Activated naive CD4-positive, alpha-beta T cell treated with anti-CD3 and anti-CD28 coated beads, Interleukin-2, amount 50 U/mL, for 16 hours (primary cell): Measurements from ENCODE around the gene TMOD2.
A peak's percentile ranks its signal among the peaks of the same experiment; 100 is the strongest.

Experiments
- DNase-seq: peaks from one replicate; pipeline ENCODE4 v3.0.0-alpha.2; 2020

The TMOD2 gene

DNA sequence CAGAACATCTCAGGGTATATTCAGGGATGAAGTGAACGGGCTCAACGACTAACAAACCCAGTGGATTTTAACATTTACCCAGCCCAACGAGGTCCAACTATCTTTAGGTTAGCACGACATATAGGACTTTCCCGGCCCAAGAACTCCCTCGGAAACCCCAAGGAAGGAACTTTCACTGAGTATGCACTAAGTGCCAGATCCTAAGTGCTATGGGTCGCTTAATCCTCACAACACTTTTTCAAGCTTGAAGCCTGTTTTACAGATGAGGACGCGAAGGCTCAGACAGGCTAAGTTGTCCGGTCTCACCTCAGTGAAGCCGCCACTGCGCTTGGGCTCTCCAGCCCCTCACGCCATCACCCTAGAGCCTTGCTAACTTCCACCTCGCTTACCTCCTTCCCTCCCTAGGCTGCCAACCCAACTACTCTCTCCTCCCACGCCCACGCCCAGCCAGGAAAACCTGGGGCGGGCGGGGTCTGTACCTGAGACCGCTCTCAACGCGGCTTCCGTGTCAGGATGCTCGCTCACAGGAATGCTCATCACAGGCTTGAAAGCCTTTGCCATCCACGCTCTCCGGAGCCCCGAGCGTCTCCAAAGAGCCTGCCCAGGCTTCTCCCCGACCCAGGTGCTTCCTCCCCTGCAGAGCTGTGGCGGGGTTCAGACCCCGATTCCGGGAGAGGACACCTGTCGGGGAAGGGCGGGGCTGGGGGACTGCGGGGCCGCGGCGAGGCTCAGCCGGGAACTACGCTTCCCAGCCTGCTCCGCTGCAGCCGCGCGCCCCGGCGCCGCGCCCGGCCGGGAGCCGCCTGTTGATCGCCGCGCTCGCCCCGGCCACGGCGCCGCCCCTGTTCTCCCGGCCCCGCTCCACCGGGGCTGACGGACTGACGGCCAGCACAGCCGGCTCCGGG, at the start of gene TMOD2:
Gene TMOD2, plus strand, starts transcription at position 806 of the 905 bp plus-strand sequence. CDS start 14,845 bp downstream, outside the sequence.
- DNase-seq: peak; percentile 58

DNA sequence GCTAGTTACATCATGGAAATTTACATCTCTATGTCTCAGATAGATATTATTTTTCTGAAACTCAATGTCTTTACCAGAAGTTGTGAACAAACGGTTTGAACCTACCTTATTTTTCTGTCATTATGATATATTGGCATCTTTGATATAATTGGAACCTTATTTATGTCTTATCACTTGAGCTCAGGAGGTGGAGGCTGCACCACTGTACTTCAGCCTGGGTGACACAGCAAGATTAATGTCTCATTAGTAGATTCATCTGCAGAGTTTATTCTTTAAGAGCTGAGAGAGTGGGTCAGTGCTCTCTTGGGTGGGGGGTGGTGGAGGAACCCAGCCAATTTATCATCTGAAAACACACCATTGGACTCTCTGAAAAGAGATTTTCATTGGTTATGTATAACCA, 48.7 kb upstream of the TMOD2 start:
- no peak for DNase-seq

DNA sequence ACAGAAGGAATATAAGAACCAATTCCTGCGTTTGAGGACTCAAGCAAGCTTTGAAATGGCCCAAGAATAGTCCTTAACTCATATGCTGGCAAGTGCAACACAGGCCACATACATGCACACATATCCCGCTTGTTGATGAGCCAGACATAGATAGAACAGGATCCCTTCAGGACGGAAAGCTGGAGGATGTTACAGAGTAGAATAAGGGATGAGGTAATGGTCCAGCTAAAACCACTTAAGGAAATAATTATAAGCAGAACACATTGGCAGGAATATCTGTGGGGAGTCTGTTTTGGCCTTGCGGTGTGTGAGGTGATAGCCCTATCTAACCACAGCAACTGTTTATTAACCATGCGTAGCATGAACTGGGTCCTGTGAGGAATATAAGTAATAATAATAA, 45.1 kb upstream of the TMOD2 start:
- no peak for DNase-seq

GRCh38 chr15:51706926-51707608, 44.3 kb upstream of the TMOD2 start:
- no peak for DNase-seq

GRCh38 chr15:51708013-51708412, 43.4 kb upstream of the TMOD2 start:
- no peak for DNase-seq

DNA sequence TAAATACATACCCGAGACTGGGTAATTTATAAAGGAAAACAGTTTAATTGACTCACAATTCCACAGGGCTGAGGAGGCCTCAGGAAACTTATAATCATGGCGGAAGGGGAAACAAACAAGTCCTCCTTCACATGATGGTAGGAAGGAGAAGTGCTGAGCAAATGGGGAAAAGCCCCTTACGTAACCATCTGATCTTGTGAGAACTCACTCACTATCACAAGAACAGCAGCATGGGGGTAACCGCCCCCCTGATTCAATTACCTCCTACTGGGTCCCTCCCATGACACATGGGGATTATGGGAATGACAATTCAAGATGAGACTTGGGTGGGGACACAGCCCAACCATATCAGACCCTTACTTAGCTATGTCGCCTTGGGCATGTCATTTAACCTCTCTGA, 42.4 kb upstream of the TMOD2 start:
- no peak for DNase-seq

DNA sequence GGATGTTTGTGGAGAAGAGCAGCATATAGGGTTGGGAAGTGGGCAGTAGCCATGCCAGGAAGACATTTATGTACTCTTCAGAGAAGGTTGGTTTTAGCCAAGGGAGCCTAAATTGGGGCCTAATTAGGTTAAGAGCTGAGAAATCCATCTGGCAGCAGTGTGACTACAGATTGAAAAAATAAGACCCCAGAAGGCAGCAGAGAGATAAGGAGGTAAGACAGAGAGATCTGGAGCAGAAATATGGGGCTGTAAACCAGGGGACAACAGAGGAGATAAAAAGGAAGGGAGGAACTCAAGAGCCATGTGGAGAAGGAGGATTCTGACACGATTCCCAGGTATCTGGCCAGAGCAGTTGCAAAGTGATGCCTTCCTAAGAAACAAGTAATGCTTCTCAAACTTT, 37.2 kb upstream of the TMOD2 start:
- DNase-seq: no peak

- DNase-seq: no peak
Measured at GRCh38 chr15:51714911-51715310, 36.5 kb upstream of the TMOD2 start.

GRCh38 chr15:51718219-51718618, 33.2 kb upstream of the TMOD2 start:
- no peak for DNase-seq

- DNase-seq: no peak
Measured at GRCh38 chr15:51718746-51719145, 32.7 kb upstream of the TMOD2 start.

DNA sequence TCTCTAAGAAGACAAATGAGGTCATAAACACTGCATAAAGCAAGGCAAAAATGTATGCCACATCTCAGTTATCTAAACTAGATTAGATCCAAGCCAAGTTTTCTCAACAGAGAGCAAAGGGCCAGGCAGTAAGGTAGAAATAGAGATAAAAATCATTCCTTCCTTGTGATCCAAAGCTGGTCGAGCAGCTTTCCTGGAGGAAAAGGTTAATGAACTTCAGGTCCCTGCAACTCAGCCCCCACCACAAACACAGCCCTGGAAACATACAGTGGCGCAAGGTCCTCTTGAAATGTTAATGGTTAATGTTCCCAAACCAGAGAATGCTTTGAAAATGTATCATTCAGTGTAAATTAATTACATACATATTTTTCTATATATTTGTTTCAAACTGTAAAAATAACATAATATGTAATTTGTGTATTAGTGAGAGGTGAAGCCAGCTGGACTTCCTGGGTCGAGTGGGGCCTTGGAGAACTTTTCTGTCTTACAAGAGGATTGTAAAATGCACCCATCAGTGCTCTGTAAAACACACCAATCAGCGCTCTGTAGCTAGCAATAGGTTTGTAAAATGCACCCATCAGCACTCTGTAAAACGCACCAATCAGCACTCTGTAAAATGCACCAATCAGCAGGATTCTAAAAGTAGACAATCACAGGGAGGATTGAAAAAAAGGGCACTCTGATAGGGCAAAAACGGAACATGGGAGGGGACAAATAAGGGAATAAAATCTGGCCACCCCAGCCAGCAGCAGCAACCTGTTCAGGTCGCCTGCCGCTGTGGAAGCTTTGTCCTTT, 31.0 kb upstream of the TMOD2 start:
- no peak for DNase-seq

DNA sequence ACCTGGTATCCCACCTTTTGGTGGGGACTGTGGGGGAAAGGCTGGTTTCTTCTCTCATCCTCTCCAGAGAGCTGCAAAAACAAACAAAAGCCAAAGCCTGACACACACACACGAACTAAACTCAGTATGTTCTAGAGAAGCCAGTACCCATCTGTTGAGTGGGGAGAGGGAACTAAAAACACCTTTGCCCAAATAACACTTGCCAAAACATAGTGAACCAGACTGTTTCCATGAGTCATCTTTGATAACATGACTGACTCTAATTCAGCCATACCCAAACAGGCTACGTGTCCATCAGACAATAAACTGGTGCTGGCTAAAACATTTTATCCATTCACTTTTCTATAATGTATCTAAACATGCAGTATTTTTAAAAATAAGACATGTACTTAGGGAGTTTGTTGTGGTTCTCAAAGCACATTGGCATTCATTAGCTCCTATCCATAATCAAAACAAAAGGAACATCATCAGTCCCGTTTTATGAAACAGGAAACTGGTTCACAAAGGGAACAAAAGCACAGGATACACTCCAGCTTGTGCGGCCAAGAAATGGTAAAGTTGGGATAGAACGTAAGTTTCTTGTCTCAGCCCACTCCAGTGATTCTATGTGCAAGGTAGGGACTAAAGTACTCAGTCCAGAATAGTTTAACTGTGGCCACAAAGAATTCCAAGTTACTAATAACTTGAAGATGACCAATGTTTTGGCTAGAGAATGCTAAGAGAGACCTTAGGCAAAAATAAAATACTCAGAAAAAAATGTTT, 30.0 kb upstream of the TMOD2 start:
- no peak for DNase-seq

DNA sequence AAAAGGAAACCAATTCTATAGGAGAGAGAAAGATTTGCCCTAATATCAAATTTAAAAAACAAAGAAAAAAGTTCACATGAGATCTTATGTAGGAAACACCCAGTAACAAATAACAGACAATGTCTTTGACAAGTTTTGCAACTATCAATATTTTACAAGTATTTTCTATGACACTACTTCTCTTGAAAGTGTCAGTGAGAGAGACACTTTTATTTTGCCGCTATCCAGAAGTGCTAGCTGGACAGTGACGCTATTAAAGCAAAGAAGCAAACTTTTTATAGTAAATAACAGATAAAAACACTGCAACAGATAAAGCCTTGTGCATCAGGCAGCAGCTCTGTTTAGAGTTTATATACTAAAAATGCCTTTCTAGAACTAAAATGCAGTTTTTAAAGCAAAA, 27.2 kb upstream of the TMOD2 start:
- no peak for DNase-seq

DNA sequence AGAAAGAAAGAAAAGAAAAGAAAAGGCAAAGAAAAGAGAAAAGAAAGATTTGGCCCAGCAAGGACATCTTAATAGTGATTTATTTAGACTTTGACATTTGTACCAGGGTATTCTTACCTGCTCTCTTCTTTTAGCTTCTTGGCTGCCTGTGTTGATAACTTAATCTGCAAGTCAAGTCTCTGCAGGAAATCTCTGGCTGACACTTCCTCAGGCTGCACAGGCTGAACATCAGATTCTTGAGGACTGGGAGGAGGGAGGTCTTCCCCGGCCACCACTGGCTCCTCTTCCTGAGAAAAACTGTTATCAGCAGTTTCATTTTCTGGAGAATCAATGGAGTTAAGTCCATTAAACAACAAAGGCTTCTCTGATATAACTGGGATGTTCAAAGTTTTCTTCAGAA, 26.7 kb upstream of the TMOD2 start:
- DNase-seq: no peak

GRCh38 chr15:51726302-51727073, 24.9 kb upstream of the TMOD2 start:
- DNase-seq: peak; percentile 50

DNA sequence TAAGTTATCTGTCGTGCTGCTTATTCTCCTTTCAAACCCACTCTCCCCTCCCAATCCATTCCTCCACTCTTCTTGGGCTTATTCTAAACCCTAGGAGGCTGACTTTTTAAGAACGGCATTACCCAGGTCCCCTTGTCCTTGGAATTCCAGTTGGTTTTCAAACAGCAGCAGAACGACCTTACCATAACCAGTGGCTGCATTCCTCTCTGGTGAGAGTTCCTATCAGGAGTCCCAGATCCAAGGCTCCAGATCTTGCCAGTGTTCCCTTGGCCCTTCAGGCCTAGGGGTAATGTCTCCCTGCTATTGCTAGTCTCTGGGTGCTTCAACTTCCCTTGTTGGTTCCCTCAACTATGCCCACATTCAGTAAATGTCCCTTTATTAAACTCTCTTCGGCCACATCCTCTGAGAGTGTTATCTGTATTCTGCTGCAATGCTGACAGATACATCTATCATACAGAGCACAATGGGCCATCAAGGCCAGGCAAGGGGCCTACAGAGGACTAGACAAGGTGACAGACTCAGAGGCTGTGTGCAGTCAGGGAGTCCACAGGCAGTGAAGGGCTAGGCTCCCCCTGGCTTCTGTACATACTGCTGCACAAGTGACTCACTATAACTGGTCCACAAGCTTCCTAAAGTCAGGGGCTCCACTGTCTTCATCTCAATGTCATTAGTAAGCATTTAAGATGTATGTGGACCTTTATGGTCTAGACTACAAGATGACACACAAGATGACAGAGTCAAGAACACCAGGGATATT, 24.1 kb upstream of the TMOD2 start:
- DNase-seq: no peak

GRCh38 chr15:51731549-51732267, 19.7 kb upstream of the TMOD2 start:
- peak; percentile 14 for DNase-seq

DNA sequence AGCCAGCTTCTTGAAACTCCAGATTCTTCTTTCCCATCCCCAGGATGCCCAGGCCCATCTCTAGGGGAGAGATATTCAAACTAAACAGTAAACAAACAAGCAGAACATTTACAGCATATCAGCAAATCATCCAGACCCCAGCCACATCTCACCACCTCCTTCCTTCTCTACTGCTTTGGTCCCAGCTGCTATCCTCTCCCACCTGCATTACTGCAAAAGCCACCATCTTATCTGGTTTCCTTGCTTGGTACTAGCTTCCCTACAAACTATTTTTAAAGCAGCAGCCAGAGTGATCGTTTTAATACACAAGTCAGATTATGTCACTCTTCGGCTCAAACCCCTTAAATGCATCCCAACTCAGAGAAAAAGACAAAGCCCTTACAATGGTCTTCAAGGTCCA, 18.8 kb upstream of the TMOD2 start:
- DNase-seq: no peak

- DNase-seq: peak; percentile 20
Measured at GRCh38 chr15:51735228-51736010, 16.0 kb upstream of the TMOD2 start.

GRCh38 chr15:51736069-51736468, 15.3 kb upstream of the TMOD2 start:
- peak; percentile 23 for DNase-seq
